GM12873 (cell line): ENCODE measurements around the gene ALG14.

Experiments used
- TF ChIP-seq, protein P1 (sequence below): IDR thresholded peaks from 2 replicates; pipeline ENCODE4 v1.5.1; 2012; ENCODE audit warnings: low read depth, mild to moderate bottlenecking, moderate library complexity, low read length, control low read depth; ENCODE audit not compliant: insufficient read depth; ENCODE audit errors: missing control alignments

ALG14 gene

GRCh38 chr1:94954263-94955220 lies 118.2 kb downstream of the ALG14 start:
- TF ChIP-seq, protein P1, sequence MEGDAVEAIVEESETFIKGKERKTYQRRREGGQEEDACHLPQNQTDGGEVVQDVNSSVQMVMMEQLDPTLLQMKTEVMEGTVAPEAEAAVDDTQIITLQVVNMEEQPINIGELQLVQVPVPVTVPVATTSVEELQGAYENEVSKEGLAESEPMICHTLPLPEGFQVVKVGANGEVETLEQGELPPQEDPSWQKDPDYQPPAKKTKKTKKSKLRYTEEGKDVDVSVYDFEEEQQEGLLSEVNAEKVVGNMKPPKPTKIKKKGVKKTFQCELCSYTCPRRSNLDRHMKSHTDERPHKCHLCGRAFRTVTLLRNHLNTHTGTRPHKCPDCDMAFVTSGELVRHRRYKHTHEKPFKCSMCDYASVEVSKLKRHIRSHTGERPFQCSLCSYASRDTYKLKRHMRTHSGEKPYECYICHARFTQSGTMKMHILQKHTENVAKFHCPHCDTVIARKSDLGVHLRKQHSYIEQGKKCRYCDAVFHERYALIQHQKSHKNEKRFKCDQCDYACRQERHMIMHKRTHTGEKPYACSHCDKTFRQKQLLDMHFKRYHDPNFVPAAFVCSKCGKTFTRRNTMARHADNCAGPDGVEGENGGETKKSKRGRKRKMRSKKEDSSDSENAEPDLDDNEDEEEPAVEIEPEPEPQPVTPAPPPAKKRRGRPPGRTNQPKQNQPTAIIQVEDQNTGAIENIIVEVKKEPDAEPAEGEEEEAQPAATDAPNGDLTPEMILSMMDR: no peak

GRCh38 chr1:94953746-94954145 lies 119.0 kb downstream of the ALG14 start:
- TF ChIP-seq, protein P1: no peak

GRCh38 chr1:94953107-94953506 lies 119.6 kb downstream of the ALG14 start:
- TF ChIP-seq, protein P1: no peak

- TF ChIP-seq, protein P1: no peak
These were observed 120.2 kb downstream of the ALG14 start for GRCh38 chr1:94952539-94952938.

- TF ChIP-seq, protein P1: no peak
These were observed 121.1 kb downstream of the ALG14 start for GRCh38 chr1:94951509-94952208.

DNA sequence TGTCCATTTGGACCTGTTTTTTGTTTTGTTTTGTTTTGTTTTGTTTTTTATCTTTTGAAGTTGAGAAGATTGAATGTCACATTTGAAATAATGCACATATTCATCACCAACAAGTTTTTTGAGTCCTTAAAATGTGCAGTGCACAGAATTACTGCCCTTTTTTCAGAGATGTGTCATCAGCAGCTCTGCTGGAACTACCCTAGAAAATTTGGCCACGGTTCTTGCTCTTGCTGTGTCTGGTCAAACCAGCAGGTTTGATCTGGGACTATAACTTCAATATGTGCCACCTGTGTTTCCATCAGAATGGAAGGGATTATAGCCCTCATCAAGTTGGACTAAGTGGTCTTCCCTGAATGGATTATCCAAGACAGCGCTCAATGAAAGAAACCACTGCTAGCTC lies 121.7 kb downstream of the ALG14 start:
- TF ChIP-seq, protein P1: no peak
